WTC11 (cell line): ENCODE data around the gene STK32C. TPM values are rescaled to one million over a fixed set of nuclear protein-coding genes. Genes with fewer than 3 reads are reported as not detected.
A peak's percentile ranks its signal among the peaks of the same experiment; 100 is the strongest.

Experiments
- ATAC-seq: fragments of 200-7000 bp; cut with Tn5 transposase; 2 replicates; pipeline ENCODE4 v1.10.0; 2021; ENCODE audit warnings: mild to moderate bottlenecking, moderate library complexity
- CTCF ChIA-PET: fragments of 300-600 bp; sonication (Branson Sonifier 250); formaldehyde crosslinking; loops from one replicate; lab custom pipeline; 2021; ENCODE audit warnings: antibody characterized with exemption; lab: Charles Lee
- POLR2A ChIA-PET: fragments of 350-600 bp; sonication (Branson Sonifier 250); formaldehyde crosslinking; loops from one replicate; lab custom pipeline; 2021; ENCODE audit warnings: antibody characterized with exemption; lab: Charles Lee
- DNase-seq: peaks from one replicate; pipeline ENCODE4 v3.0.0; 2021; ENCODE audit warnings: low spot score
- H3K27ac Mint-ChIP-seq: 2 replicates; pipeline ENCODE4 v1.8.0; 2021; ENCODE audit warnings: mixed read lengths
- H3K27me3 Mint-ChIP-seq: 2 replicates; pipeline ENCODE4 v1.8.0; 2021; ENCODE audit warnings: low read depth, mild to moderate bottlenecking, moderate library complexity, mixed read lengths
- H3K36me3 Mint-ChIP-seq: 2 replicates; pipeline ENCODE4 v1.8.0; 2021; ENCODE audit warnings: mixed read lengths
- H3K4me1 Mint-ChIP-seq: 2 replicates; pipeline ENCODE4 v1.8.0; 2022; ENCODE audit warnings: mixed read lengths
- H3K4me3 Mint-ChIP-seq: 2 replicates; pipeline ENCODE4 v1.8.0; 2021; ENCODE audit warnings: mild to moderate bottlenecking, moderate library complexity, mixed read lengths
- H3K9me3 Mint-ChIP-seq: 2 replicates; pipeline ENCODE4 v1.8.0; 2021; ENCODE audit warnings: mixed read lengths
- E2F4 ChIP-seq: sonication (generic); formaldehyde crosslinking; IDR thresholded peaks from 2 replicates; pipeline ENCODE4 v1.8.1; 2022; ENCODE audit warnings: low read depth, mild to moderate bottlenecking, moderate library complexity, missing genetic modification reagents, borderline replicate concordance
- ELF4 ChIP-seq: sonication (generic); formaldehyde crosslinking; IDR thresholded peaks from 2 replicates; pipeline ENCODE4 v1.8.1; 2022; ENCODE audit warnings: low read depth, mild to moderate bottlenecking, moderate library complexity, missing genetic modification reagents
- FOXJ3 ChIP-seq: sonication (generic); formaldehyde crosslinking; IDR thresholded peaks from 2 replicates; pipeline ENCODE4 v1.9.0; 2021; ENCODE audit warnings: missing genetic modification reagents, mild to moderate bottlenecking, borderline replicate concordance
- GABPB1 ChIP-seq: sonication (generic); formaldehyde crosslinking; IDR thresholded peaks from 2 replicates; pipeline ENCODE4 v1.8.1; 2023; ENCODE audit warnings: mild to moderate bottlenecking, missing genetic modification reagents
- HMGA2 ChIP-seq: fragments of 250-450 bp; sonication (Bioruptor Pico); IDR thresholded peaks from 2 replicates; pipeline ENCODE4 v1.4.0; 2021; ENCODE audit warnings: mild to moderate bottlenecking, moderate library complexity
- KAT7 ChIP-seq: sonication (generic); formaldehyde crosslinking; IDR thresholded peaks from 2 replicates; pipeline ENCODE4 v1.8.1; 2023; ENCODE audit warnings: missing genetic modification reagents, mild to moderate bottlenecking, borderline replicate concordance
- MYBL2 ChIP-seq: sonication (generic); formaldehyde crosslinking; IDR thresholded peaks from 2 replicates; pipeline ENCODE4 v1.8.1; 2023; ENCODE audit warnings: mild to moderate bottlenecking, moderate library complexity, missing genetic modification reagents
- OVOL2 ChIP-seq: fragments of 250-450 bp; sonication (Bioruptor Pico); IDR thresholded peaks from 2 replicates; pipeline ENCODE4 v1.9.0; 2021; ENCODE audit warnings: mild to moderate bottlenecking, borderline replicate concordance
- PREB ChIP-seq: sonication (generic); formaldehyde crosslinking; IDR thresholded peaks from 2 replicates; pipeline ENCODE4 v1.8.1; 2022; ENCODE audit warnings: mild to moderate bottlenecking, missing genetic modification reagents, moderate library complexity, borderline replicate concordance
- RORB ChIP-seq: fragments of 250-450 bp; sonication (Bioruptor Pico); IDR thresholded peaks from 2 replicates; pipeline ENCODE4 v1.9.0; 2021; ENCODE audit warnings: mild to moderate bottlenecking
- TCF7 ChIP-seq: sonication (generic); formaldehyde crosslinking; IDR thresholded peaks from 2 replicates; pipeline ENCODE4 v1.8.0; 2022; ENCODE audit warnings: mild to moderate bottlenecking, low read depth, missing genetic modification reagents, moderate library complexity
- ZNF121 ChIP-seq: sonication (generic); formaldehyde crosslinking; IDR thresholded peaks from 2 replicates; pipeline ENCODE4 v1.8.0; 2023; ENCODE audit warnings: missing genetic modification reagents
- ZNF263 ChIP-seq: sonication (generic); formaldehyde crosslinking; IDR thresholded peaks from 2 replicates; pipeline ENCODE4 v1.8.1; 2022; ENCODE audit warnings: low read depth, mild to moderate bottlenecking, moderate library complexity, missing genetic modification reagents
- ZNF423 ChIP-seq: fragments of 250-450 bp; sonication (Bioruptor Pico); IDR thresholded peaks from 2 replicates; pipeline ENCODE4 v2.1.2; 2022; ENCODE audit warnings: mild to moderate bottlenecking, moderate library complexity
- total RNA-seq: library from RNA; stranded (reverse); gene quantifications from 3 replicates; pipeline ENCODE4 v1.2.3, GENCODE V29; 2021
- TF ChIP-seq, protein P1 (sequence below): fragments of 250-450 bp; sonication (Bioruptor Pico); conservative IDR thresholded peaks from 2 replicates; pipeline ENCODE4 v1.9.0; 2021; ENCODE audit warnings: mild to moderate bottlenecking
- TF ChIP-seq, protein P2 (sequence below): fragments of 200-600 bp; IDR thresholded peaks from 2 replicates; pipeline ENCODE4 v1.8.0; 2022; ENCODE audit warnings: antibody characterized with exemption
- TF ChIP-seq, protein P3 (sequence below): sonication (generic); formaldehyde crosslinking; IDR thresholded peaks from 2 replicates; pipeline ENCODE4 v1.8.1; 2022; ENCODE audit warnings: missing genetic modification reagents, borderline replicate concordance
- TF ChIP-seq, protein P4 (sequence below): sonication (generic); formaldehyde crosslinking; IDR thresholded peaks from 2 replicates; pipeline ENCODE4 v1.8.0; 2022; ENCODE audit warnings: mild to moderate bottlenecking, missing genetic modification reagents

STK32C gene
- total RNA-seq, 1 experiment from 2014 or later, result 20.7 TPM

DNA sequence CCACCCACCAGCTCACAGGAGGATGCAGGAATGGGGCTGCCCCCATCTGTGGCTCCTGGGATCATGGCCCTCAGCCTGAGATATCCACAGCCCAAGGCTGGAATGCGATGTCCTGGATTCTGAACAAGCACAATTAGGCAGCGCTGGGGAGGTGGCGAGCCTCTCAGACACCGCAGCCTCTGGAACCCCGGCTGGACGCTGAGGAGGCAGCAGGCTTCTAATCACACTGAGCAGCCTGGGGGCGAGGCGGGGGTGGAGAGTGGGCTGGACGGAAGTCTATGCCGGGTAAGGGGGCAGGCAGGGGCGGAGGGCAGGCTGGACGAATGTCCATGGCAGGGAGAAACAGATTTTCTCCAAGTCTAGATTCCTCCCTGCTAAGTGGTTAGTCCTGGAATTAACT is 64.6 kb downstream of the STK32C start:
- no peaks in the 10 kb centered on the region for H3K36me3 Mint-ChIP-seq
- no peak for DNase-seq
- H3K4me3 Mint-ChIP-seq, result no peak overlapping the region
- no peak overlapping the region for H3K27ac Mint-ChIP-seq
- ChIA-PET CTCF (no interaction called here), POLR2A (no interaction called here)
- H3K27me3 Mint-ChIP-seq, result no peaks in the 10 kb centered on the region
- ATAC-seq, result no peak
- no peaks in the 10 kb centered on the region for H3K9me3 Mint-ChIP-seq
- H3K4me1 Mint-ChIP-seq, result no peaks in the 10 kb centered on the region
- no peak for TF ChIP-seq GABPB1
- TF ChIP-seq HMGA2 (CRISPR knock-in tag), result no peak

GRCh38 chr10:132242103-132242840 is 65.5 kb downstream of the STK32C start:
- POLR2A ChIA-PET, result no interaction called here
- CTCF ChIA-PET, result interaction anchor here (1.0 kb wide), 1 partner anchor 118 kb away, joined by 4 read pairs; no protein-coding TSS in a partner anchor

More at GRCh38 chr10:132242103-132242840, 65.5 kb downstream of the STK32C start:
- DNase-seq, result no peak
- H3K9me3 Mint-ChIP-seq, result no peaks in the 10 kb centered on the region
- no peaks in the 10 kb centered on the region for H3K36me3 Mint-ChIP-seq
- TF ChIP-seq TCF7, result no peak
- TF ChIP-seq KAT7, result no peak
- TF ChIP-seq MYBL2 (CRISPR knock-in tag), result no peak
- TF ChIP-seq, protein P1, sequence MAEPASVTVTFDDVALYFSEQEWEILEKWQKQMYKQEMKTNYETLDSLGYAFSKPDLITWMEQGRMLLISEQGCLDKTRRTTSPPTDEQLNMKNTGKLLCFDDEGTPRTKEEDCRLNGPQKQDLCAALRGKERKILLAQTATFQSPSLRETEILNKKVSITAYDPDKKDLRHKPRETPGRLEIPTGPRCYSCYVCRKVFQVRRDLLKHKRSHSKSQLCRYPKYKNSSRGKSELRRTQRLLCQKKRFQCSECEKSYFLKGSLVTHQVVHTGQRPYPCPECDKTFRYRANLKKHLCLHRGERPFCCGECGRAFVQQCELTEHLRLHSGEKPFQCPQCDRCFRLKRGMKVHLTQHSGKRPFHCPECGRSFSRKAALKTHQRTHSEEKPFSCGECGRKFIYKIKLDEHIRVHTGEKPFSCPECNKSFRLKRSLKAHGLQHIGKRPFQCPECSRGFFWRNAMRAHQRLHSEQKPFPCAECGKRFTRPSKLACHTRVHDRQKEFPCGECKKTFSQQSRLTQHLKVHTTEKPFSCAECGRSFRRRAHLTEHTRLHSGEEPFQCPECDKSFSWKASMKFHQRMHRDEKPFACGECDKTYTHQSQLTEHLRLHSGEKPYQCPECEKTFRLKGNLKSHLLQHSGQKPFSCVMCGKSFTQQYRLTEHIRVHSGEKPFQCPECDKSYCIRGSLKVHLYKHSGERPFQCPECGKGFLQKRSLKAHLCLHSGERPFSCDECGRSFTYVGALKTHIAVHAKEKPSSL (CRISPR knock-in tag), result no peak
- TF ChIP-seq FOXJ3 (CRISPR knock-in tag), result no peak
- TF ChIP-seq OVOL2 (CRISPR knock-in tag), result no peak
- no peak for TF ChIP-seq PREB
- TF ChIP-seq, protein P2, sequence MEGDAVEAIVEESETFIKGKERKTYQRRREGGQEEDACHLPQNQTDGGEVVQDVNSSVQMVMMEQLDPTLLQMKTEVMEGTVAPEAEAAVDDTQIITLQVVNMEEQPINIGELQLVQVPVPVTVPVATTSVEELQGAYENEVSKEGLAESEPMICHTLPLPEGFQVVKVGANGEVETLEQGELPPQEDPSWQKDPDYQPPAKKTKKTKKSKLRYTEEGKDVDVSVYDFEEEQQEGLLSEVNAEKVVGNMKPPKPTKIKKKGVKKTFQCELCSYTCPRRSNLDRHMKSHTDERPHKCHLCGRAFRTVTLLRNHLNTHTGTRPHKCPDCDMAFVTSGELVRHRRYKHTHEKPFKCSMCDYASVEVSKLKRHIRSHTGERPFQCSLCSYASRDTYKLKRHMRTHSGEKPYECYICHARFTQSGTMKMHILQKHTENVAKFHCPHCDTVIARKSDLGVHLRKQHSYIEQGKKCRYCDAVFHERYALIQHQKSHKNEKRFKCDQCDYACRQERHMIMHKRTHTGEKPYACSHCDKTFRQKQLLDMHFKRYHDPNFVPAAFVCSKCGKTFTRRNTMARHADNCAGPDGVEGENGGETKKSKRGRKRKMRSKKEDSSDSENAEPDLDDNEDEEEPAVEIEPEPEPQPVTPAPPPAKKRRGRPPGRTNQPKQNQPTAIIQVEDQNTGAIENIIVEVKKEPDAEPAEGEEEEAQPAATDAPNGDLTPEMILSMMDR, result no peak
- TF ChIP-seq GABPB1, result no peak
- TF ChIP-seq ELF4, result no peak
- TF ChIP-seq, protein P3, sequence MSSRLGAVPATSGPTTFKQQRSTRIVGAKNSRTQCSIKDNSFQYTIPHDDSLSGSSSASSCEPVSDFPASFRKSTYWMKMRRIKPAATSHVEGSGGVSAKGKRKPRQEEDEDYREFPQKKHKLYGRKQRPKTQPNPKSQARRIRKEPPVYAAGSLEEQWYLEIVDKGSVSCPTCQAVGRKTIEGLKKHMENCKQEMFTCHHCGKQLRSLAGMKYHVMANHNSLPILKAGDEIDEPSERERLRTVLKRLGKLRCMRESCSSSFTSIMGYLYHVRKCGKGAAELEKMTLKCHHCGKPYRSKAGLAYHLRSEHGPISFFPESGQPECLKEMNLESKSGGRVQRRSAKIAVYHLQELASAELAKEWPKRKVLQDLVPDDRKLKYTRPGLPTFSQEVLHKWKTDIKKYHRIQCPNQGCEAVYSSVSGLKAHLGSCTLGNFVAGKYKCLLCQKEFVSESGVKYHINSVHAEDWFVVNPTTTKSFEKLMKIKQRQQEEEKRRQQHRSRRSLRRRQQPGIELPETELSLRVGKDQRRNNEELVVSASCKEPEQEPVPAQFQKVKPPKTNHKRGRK, result no peak
- no peak for TF ChIP-seq ZNF263 (CRISPR knock-in tag)
- TF ChIP-seq RORB (CRISPR knock-in tag), result no peak
- no peak for TF ChIP-seq E2F4 (CRISPR knock-in tag)
- TF ChIP-seq ZNF423 (CRISPR knock-in tag), result no peak
- TF ChIP-seq, protein P4, sequence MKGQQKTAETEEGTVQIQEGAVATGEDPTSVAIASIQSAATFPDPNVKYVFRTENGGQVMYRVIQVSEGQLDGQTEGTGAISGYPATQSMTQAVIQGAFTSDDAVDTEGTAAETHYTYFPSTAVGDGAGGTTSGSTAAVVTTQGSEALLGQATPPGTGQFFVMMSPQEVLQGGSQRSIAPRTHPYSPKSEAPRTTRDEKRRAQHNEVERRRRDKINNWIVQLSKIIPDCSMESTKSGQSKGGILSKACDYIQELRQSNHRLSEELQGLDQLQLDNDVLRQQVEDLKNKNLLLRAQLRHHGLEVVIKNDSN, result no peak
- TF ChIP-seq ZNF121 (CRISPR knock-in tag), result no peak
- H3K27me3 Mint-ChIP-seq, result no peaks in the 10 kb centered on the region
- ATAC-seq, result no peak
- H3K4me1 Mint-ChIP-seq, result no peaks in the 10 kb centered on the region
- 0 out of 2 replicates have a peak overlapping the region, but pooled peaks have one; percentile 15 for H3K27ac Mint-ChIP-seq
- no peak overlapping the region for H3K4me3 Mint-ChIP-seq
